Measurements from ENCODE around the gene KLHL3. TPM values are rescaled to one million over a fixed set of nuclear protein-coding genes. Genes with fewer than 3 reads are reported as not detected.

Gene KLHL3
- total RNA-seq, 1 experiment from 2014 or later: 15.7 TPM

DNA sequence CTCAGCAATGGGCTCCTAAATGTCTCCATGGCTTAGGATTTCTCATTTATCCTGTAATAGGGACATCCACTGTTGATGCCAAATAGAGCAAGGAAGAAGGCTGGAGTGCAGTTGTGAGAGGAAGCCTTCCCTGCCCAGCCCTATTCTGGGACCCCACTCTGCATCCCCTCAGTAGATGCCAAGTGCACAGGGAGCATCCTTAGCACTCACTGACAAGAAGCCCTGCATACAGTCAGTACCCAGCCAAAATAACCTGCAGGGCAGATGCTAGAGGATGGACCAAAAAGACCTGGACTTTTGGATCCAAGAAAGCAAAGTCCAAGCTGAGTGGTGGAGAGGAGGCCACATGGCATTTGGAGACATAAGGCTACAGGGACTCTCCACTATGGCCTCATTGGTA, 123.3 kb downstream of the KLHL3 start (continued):
- TF ChIP-seq, protein P1, sequence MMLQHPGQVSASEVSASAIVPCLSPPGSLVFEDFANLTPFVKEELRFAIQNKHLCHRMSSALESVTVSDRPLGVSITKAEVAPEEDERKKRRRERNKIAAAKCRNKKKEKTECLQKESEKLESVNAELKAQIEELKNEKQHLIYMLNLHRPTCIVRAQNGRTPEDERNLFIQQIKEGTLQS (CRISPR knock-in tag; conservative IDR thresholded peaks at IDR 0.05): no peak
- TF ChIP-seq SMAD4 (CRISPR knock-in tag; IDR thresholded peaks at IDR 0.05) (no peak), GRHL2 (CRISPR knock-in tag; IDR thresholded peaks at IDR 0.05; ENCODE audit: insufficient replicate concordance, severe bottlenecking) (no peak), AR (CRISPR knock-in tag; IDR thresholded peaks at IDR 0.05) (no peak), NFYB (CRISPR knock-in tag; conservative IDR thresholded peaks at IDR 0.05; ENCODE audit: low read depth) (no peak), E2F4 (CRISPR knock-in tag; IDR thresholded peaks at IDR 0.05; ENCODE audit: borderline replicate concordance, low read depth) (no peak), ATF1 (CRISPR knock-in tag; IDR thresholded peaks at IDR 0.05) (no peak), ZNF423 (CRISPR knock-in tag; IDR thresholded peaks at IDR 0.05) (no peak)

DNA sequence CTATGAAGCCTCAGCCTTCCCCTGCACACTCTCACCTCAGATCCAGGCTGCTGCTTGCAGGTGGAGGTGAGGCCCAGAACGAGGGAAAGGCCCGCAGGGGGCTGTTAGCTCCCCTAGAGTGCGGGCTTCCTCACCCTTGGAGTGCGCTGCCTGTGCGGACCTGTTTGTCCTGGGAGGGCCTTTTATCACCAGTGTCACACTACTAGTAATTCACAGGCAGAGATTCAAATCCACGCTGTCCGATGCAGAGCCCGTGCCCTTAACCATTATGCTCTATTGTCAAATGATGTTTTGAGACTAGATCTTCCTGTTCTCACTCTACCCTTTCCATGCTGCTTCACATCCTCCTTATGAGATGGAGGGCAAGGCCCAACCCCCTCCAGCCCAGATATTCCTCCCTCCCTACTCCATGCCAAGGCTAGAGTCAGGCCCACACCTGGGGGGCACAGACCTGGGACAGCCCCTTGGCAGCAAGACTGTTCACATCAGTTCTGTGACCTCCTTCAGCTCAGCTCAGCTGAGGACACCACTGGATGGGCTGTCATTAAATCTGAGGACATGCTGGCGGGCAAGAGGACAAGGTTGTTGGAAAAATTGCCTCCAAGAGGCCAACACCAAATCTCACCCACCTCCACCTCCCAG, 124.0 kb downstream of the KLHL3 start:
- no peak for ATAC-seq
- no peaks in the 10 kb centered on the region for H3K36me3 Mint-ChIP-seq
- no peaks in the 10 kb centered on the region for H3K27me3 Mint-ChIP-seq (ENCODE audit: low read depth)
- H3K4me3 Mint-ChIP-seq: no peak overlapping the region
- H3K4me1 Mint-ChIP-seq: 0 out of 2 replicates have a peak, but pooled peaks cover 2% of the 10 kb centered on the region
- ChIA-PET CTCF (interaction anchor here (0.5 to 4.3 kb wide), 4 partner anchors 12 to 49 kb away, joined by 3 to 22 read pairs (median 5); no protein-coding TSS in a partner anchor), POLR2A (no interaction called here)
- H3K27ac Mint-ChIP-seq: no peak overlapping the region
- DNase-seq (ENCODE audit: low spot score): no peak
- H3K9me3 Mint-ChIP-seq: no peaks in the 10 kb centered on the region
- no peak for TF ChIP-seq ETV6 (CRISPR knock-in tag; IDR thresholded peaks at IDR 0.05)

- 0 out of 2 replicates have a peak, but pooled peaks cover 2% of the 10 kb centered on the region for H3K4me1 Mint-ChIP-seq
- H3K27ac Mint-ChIP-seq: no peak overlapping the region
- no peak overlapping the region for H3K4me3 Mint-ChIP-seq
- POLR2A ChIA-PET: no interaction called here
- ATAC-seq: no peak
- DNase-seq (ENCODE audit: low spot score): no peak
- no peaks in the 10 kb centered on the region for H3K27me3 Mint-ChIP-seq (ENCODE audit: low read depth)
- H3K9me3 Mint-ChIP-seq: no peaks in the 10 kb centered on the region
- H3K36me3 Mint-ChIP-seq: no peaks in the 10 kb centered on the region
- CTCF ChIA-PET: interaction anchor here (1.1 to 4.3 kb wide), 3 partner anchors 11 to 49 kb away, joined by 3 to 22 read pairs (median 7); no protein-coding TSS in a partner anchor
- TF ChIP-seq FOXJ3 (CRISPR knock-in tag; IDR thresholded peaks at IDR 0.05; ENCODE audit: borderline replicate concordance): no peak
- TF ChIP-seq, protein P2, sequence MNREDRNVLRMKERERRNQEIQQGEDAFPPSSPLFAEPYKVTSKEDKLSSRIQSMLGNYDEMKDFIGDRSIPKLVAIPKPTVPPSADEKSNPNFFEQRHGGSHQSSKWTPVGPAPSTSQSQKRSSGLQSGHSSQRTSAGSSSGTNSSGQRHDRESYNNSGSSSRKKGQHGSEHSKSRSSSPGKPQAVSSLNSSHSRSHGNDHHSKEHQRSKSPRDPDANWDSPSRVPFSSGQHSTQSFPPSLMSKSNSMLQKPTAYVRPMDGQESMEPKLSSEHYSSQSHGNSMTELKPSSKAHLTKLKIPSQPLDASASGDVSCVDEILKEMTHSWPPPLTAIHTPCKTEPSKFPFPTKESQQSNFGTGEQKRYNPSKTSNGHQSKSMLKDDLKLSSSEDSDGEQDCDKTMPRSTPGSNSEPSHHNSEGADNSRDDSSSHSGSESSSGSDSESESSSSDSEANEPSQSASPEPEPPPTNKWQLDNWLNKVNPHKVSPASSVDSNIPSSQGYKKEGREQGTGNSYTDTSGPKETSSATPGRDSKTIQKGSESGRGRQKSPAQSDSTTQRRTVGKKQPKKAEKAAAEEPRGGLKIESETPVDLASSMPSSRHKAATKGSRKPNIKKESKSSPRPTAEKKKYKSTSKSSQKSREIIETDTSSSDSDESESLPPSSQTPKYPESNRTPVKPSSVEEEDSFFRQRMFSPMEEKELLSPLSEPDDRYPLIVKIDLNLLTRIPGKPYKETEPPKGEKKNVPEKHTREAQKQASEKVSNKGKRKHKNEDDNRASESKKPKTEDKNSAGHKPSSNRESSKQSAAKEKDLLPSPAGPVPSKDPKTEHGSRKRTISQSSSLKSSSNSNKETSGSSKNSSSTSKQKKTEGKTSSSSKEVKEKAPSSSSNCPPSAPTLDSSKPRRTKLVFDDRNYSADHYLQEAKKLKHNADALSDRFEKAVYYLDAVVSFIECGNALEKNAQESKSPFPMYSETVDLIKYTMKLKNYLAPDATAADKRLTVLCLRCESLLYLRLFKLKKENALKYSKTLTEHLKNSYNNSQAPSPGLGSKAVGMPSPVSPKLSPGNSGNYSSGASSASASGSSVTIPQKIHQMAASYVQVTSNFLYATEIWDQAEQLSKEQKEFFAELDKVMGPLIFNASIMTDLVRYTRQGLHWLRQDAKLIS (CRISPR knock-in tag; IDR thresholded peaks at IDR 0.05; ENCODE audit: borderline replicate concordance): no peak
- no peak for TF ChIP-seq ZNF425 (CRISPR knock-in tag; conservative IDR thresholded peaks at IDR 0.05)
- no peak for TF ChIP-seq NR1H2 (CRISPR knock-in tag; IDR thresholded peaks at IDR 0.05)
- TF ChIP-seq, protein P3, sequence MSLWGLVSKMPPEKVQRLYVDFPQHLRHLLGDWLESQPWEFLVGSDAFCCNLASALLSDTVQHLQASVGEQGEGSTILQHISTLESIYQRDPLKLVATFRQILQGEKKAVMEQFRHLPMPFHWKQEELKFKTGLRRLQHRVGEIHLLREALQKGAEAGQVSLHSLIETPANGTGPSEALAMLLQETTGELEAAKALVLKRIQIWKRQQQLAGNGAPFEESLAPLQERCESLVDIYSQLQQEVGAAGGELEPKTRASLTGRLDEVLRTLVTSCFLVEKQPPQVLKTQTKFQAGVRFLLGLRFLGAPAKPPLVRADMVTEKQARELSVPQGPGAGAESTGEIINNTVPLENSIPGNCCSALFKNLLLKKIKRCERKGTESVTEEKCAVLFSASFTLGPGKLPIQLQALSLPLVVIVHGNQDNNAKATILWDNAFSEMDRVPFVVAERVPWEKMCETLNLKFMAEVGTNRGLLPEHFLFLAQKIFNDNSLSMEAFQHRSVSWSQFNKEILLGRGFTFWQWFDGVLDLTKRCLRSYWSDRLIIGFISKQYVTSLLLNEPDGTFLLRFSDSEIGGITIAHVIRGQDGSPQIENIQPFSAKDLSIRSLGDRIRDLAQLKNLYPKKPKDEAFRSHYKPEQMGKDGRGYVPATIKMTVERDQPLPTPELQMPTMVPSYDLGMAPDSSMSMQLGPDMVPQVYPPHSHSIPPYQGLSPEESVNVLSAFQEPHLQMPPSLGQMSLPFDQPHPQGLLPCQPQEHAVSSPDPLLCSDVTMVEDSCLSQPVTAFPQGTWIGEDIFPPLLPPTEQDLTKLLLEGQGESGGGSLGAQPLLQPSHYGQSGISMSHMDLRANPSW (CRISPR knock-in tag; conservative IDR thresholded peaks at IDR 0.05; ENCODE audit: low read depth): no peak
- no peak for TF ChIP-seq CREM (CRISPR knock-in tag; IDR thresholded peaks at IDR 0.05)
- no peak for TF ChIP-seq EMX1 (CRISPR knock-in tag; IDR thresholded peaks at IDR 0.05)
- no peak for TF ChIP-seq FOXP1 (CRISPR knock-in tag; IDR thresholded peaks at IDR 0.05; ENCODE audit: borderline replicate concordance)
- TF ChIP-seq HMGA2 (CRISPR knock-in tag; IDR thresholded peaks at IDR 0.05): no peak
Measured at GRCh38 chr5:137611011-137611580, 124.8 kb downstream of the KLHL3 start.
